Lower lobe of right lung (tissue), 2 donors: ENCODE results near the gene BAX. TPM values are rescaled to one million over a fixed set of nuclear protein-coding genes. Genes with fewer than 3 reads are reported as not detected.

ENCODE experiments used
- ATAC-seq, 2 donors: fragments of 200-7000 bp; cut with Tn5 transposase; one replicate each; pipeline ENCODE4 v1.9.1; 2020 to 2022; ENCODE audit warnings: mild to moderate bottlenecking in 2 of 2, moderate library complexity in 2 of 2
- DNase-seq: peaks from one replicate; pipeline ENCODE4 v3.0.0-alpha.2; 2020
- H3K27ac ChIP-seq: fragments of 200-600 bp; one replicate; pipeline ENCODE4 v1.8.0; 2022
- H3K27me3 ChIP-seq: fragments of 200-600 bp; one replicate; pipeline ENCODE4 v1.8.0; 2022; ENCODE audit warnings: low read depth
- H3K36me3 ChIP-seq: fragments of 200-600 bp; one replicate; pipeline ENCODE4 v1.8.0; 2022; ENCODE audit warnings: mild to moderate bottlenecking
- H3K4me1 ChIP-seq: fragments of 200-600 bp; one replicate; pipeline ENCODE4 v1.8.0; 2022
- H3K4me3 ChIP-seq: fragments of 200-600 bp; one replicate; pipeline ENCODE4 v1.8.0; 2022; ENCODE audit warnings: mild to moderate bottlenecking
- H3K9me3 ChIP-seq: fragments of 200-600 bp; one replicate; pipeline ENCODE4 v1.8.0; 2022
- intact Hi-C: fragments of 100-400 bp; cut with DNase I; formaldehyde crosslinking; loops from one replicate; pipeline ENCODE4 v1.11.0; 2022
- total RNA-seq: library from RNA; stranded (reverse); fragmentation: NEBNext Ultra II Directional; extraction: Animal tissue kit (Norgen Biotek cat#: 25700); gene quantifications from one replicate; pipeline ENCODE4 v1.2.1, GENCODE V29; 2021
- TF ChIP-seq, protein P1 (sequence below): fragments of 200-600 bp; IDR thresholded peaks from one replicate; pipeline ENCODE4 v1.8.0; 2022; ENCODE audit warnings: antibody characterized with exemption, mild to moderate bottlenecking
- donor health status: DM: no; HTN: yes; CAD: no; lungs with severe emphysema.

BAX gene
- total RNA-seq, 1 donor from 2014 or later: 142 TPM

- H3K36me3 ChIP-seq: no peaks in the 10 kb centered on the region
- H3K27ac ChIP-seq: no peak overlapping the region
- DNase-seq: no peak
- no peaks in the 10 kb centered on the region for H3K4me1 ChIP-seq
- intact Hi-C loops: no loop called here
- no peak overlapping the region for H3K4me3 ChIP-seq
- no peaks in the 10 kb centered on the region for H3K27me3 ChIP-seq
- TF ChIP-seq, protein P1, sequence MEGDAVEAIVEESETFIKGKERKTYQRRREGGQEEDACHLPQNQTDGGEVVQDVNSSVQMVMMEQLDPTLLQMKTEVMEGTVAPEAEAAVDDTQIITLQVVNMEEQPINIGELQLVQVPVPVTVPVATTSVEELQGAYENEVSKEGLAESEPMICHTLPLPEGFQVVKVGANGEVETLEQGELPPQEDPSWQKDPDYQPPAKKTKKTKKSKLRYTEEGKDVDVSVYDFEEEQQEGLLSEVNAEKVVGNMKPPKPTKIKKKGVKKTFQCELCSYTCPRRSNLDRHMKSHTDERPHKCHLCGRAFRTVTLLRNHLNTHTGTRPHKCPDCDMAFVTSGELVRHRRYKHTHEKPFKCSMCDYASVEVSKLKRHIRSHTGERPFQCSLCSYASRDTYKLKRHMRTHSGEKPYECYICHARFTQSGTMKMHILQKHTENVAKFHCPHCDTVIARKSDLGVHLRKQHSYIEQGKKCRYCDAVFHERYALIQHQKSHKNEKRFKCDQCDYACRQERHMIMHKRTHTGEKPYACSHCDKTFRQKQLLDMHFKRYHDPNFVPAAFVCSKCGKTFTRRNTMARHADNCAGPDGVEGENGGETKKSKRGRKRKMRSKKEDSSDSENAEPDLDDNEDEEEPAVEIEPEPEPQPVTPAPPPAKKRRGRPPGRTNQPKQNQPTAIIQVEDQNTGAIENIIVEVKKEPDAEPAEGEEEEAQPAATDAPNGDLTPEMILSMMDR: no peak
- ATAC-seq: peak in 1 of 2 donors; percentile 26
- peaks cover 6% of the 10 kb centered on the region for H3K9me3 ChIP-seq
These were observed 8.0 kb upstream of the BAX start for GRCh38 chr19:48946463-48947257.

DNA sequence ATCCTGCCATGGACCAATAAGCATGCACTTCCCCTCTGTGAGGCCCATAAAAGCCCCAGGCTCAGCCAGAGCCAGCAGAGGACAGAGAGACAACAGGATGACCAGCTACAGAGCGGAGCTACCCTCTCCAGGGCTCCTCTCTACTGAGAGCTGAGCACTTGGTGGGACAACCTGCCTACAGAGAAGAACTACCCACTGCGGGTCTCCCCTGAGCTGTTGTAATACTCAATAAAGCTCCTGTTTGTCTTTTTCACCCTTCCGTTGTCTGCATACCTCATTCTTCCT is 7.5 kb upstream of the BAX start:
- no peak for ATAC-seq
- no peaks in the 10 kb centered on the region for H3K36me3 ChIP-seq

GRCh38 chr19:48950159-48950558 is 4.5 kb upstream of the BAX start:
- Histone ChIP-seq H3K9me3 (peaks cover 6% of the 10 kb centered on the region), H3K36me3 (no peaks in the 10 kb centered on the region), H3K4me3 (no peak overlapping the region), H3K4me1 (peaks cover 6% of the 10 kb centered on the region), H3K27ac (no peak overlapping the region), H3K27me3 (no peaks in the 10 kb centered on the region)
- ATAC-seq (no peak), DNase-seq (no peak)
- TF ChIP-seq, protein P1: no peak
- intact Hi-C loops: no loop called here

More for the DNA sequence above, 7.5 kb upstream of the BAX start:
- intact Hi-C loops: no loop called here
- no peak overlapping the region for H3K27ac ChIP-seq
- H3K4me3 ChIP-seq: no peak overlapping the region
- H3K27me3 ChIP-seq: no peaks in the 10 kb centered on the region
- H3K9me3 ChIP-seq: peaks cover 6% of the 10 kb centered on the region
- TF ChIP-seq, protein P1: no peak
- DNase-seq: no peak
- no peaks in the 10 kb centered on the region for H3K4me1 ChIP-seq

DNA sequence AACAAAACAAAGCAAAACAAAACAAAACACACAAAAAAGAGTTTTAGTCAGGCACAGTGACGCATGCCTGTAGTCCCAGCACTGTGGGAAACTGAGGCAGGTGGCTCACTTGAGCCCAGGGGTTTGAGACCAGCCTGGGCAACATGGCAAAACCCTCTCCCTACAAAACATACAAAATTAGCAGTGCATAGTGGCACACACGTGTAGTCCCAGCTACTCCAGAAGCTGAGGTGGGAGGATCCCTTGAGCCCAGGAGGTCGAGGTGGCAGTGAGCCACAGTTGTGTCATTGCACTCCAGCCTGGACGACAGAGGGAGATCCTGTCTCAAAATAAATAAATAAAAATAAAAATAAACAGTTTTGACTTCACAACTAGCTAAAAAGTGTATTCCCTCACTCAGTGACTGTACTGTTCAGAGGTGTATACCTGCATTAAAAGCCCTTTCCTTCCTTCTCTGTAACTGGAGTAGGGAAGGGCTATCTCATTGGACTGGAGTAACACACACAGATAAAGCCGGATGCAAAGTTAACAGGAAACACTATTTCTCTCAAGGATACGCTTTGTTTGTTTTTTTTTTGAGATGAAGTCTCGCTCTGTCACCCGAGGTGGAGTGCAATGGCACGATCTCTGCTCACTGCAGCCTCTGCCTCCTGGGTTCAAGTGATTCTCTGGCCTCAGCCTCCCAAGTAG is 3.7 kb upstream of the BAX start:
- peaks cover under 1% of the 10 kb centered on the region for H3K36me3 ChIP-seq
- no peak overlapping the region for H3K4me3 ChIP-seq
- no peaks in the 10 kb centered on the region for H3K27me3 ChIP-seq
- intact Hi-C loops: no loop called here
- H3K9me3 ChIP-seq: peaks cover 6% of the 10 kb centered on the region
- peaks cover 14% of the 10 kb centered on the region for H3K4me1 ChIP-seq
- H3K27ac ChIP-seq: no peak overlapping the region
- TF ChIP-seq, protein P1: no peak
- no peak for DNase-seq
- ATAC-seq: no peak

DNA sequence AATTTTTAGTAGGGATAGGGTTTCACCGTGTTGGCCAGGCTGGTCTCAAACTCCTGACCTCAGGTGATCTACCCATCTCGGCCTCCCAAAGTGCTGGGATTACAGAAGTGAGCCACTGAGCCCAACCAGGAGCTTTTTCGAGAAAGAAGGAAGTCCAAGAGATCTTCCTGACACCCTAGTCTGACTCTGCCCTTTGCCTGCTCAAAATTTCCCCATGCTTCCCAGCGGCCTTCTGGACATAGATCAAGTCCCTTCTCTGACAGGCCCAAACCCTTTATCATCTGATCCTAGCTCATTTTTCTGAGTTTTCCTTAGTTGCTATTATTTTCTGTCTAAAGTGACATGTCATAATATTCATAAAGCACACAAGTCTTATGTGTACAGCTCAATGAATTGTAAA is 1.5 kb upstream of the BAX start:
- Histone ChIP-seq H3K27me3 (no peaks in the 10 kb centered on the region), H3K36me3 (peaks cover 11% of the 10 kb centered on the region), H3K27ac (no peak overlapping the region), H3K4me3 (no peak overlapping the region), H3K9me3 (no peaks in the 10 kb centered on the region), H3K4me1 (peaks cover 18% of the 10 kb centered on the region)
- DNase-seq: no peak
- ATAC-seq: no peak
- TF ChIP-seq, protein P1: no peak
- intact Hi-C loops: no loop called here
